HG02870 (cell line): ENCODE data around the gene ARL15.

Experiments used
- ATAC-seq: cut with Tn5 transposase; IDR thresholded peaks from one replicate; pipeline ENCODE4 v1.9.1; 2021; ENCODE audit warnings: mild to moderate bottlenecking, moderate library complexity; ENCODE audit not compliant: unreplicated experiment

The ARL15 gene

DNA sequence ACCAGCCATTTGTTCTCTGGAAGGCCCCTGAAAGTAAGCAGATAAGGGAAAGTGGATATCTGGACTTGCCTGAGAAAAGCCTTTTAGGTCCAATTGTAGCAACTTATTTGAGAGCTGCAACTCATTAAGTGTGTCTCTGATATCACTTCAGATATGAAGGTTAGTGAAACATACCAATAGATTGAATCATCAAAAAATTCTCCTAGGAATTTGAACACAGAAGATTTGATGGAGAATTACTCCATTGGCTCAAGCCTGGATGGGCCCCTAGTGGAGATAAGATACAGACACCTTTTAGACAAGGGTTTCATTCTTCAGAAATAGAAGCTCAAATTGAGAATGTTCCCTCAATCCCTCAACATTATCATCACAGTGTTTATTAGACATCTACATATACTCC is 393.3 kb downstream of the ARL15 start:
- no peak for ATAC-seq

GRCh38 chr5:53915120-53915519 is 395.3 kb downstream of the ARL15 start:
- ATAC-seq, result no peak

GRCh38 chr5:53913941-53914340 is 396.4 kb downstream of the ARL15 start:
- ATAC-seq, result no peak

- no peak for ATAC-seq
Observed at GRCh38 chr5:53908757-53909156, 401.6 kb downstream of the ARL15 start.

DNA sequence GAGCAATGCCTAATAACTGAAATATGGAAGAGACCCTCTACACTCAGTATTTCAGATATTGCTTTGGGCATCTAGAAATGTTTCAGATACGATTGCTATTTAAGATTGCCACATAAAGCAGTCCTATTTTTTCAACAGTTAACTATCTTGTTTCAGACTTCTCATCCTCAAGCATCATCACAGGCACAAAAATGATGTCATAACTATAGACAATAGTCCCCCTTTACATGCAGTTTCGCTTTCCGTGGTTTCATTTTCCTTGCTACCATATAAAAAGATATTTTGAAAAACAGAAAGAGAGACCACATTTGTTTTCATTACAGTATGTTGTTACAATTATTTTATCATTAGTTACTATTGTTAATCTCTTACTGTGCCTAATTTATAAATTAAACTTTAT is 402.5 kb downstream of the ARL15 start:
- ATAC-seq, result no peak

DNA sequence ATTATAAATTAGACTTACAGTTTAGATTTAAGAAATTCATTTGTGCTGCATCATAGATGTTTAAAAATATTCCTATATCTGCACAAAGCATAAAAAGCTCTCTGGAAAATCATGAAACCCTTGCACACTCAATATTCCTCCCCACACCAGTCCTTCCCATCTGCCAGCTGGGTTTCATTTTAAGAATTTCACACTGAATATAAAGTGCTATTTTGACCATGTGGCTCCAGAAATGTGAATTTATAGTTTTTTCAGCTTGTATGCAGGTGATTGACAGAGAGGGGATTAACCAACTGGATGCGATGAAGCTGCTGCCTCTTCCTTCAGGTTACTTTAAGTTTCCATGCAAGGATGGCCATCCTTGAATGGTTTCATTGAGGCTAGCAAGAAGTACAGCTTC is 403.6 kb downstream of the ARL15 start:
- ATAC-seq, result no peak

- ATAC-seq, result no peak
Observed at GRCh38 chr5:53902296-53902907, 408.0 kb downstream of the ARL15 start.

- ATAC-seq, result no peak
Observed at GRCh38 chr5:53900677-53901076, 409.7 kb downstream of the ARL15 start.

DNA sequence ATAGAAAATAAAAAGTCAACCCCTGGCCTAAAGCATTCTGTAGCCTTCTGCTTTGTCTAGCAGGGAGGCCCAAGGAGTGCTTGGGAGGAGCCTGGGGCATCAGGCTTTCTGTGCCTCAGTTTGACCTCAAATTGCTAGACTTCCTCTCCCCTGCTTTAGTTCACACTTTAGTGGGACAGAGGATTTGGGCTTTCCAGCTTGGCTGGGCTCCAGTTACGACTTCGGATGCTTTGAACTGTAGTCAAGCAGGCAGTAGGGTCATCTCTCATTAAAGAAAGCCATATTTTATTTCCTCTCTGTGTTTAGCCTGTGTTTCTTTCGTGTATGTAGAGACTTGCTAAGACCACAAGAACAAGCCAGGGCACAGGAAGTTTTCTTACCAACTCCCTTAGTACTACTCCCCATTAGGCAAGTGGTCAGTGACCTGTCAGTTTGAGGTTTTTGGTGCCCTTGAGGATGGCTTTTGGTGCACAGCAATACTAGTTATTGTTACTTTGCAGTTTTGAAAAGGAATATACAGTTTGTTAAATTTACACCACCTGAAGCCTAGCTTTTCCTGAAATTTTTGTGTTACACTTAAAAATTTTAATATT is 415.2 kb downstream of the ARL15 start:
- no peak for ATAC-seq

- no peak for ATAC-seq
Observed at GRCh38 chr5:53893626-53894025, 416.7 kb downstream of the ARL15 start.

GRCh38 chr5:53892224-53892623 is 418.1 kb downstream of the ARL15 start:
- no peak for ATAC-seq

DNA sequence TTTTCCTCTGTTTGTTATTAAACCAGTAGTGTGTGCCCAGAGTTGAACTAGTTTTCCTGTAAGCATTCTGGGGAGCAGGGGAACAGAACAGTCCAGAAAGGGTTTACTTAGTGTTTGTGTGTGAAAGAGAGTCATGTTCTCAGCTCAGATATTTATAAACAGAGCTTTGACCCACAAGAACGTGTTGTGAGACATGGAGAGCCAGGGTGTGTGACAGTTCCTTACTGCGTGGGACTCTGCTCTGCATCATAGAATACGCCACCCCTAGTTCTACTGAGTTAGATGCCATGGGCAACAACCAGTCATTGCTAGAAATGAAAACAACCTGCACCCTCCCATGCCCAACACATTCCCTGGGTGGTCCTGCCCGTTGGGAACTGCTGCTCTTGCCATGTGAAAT is 419.2 kb downstream of the ARL15 start:
- no peak for ATAC-seq

GRCh38 chr5:53890490-53890889 is 419.9 kb downstream of the ARL15 start:
- ATAC-seq, result no peak

DNA sequence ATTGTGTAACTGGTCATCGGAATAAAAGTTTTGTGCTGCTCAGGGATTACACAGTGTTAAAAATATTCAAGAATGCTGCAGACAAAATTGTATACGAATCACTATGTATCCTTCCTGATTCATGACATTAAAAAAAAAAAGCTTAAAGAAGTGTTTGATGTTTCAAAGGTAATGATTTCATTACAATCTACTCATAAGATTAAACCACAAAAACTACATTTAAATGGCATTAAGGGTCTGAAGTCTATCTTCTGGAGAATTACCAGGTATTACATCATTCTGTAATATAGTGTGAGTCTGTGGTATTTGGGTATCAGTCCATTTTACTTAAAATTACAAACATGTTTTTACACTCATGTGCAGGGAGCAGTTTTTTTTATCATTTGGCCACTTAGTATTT is 425.5 kb downstream of the ARL15 start:
- no peak for ATAC-seq

DNA sequence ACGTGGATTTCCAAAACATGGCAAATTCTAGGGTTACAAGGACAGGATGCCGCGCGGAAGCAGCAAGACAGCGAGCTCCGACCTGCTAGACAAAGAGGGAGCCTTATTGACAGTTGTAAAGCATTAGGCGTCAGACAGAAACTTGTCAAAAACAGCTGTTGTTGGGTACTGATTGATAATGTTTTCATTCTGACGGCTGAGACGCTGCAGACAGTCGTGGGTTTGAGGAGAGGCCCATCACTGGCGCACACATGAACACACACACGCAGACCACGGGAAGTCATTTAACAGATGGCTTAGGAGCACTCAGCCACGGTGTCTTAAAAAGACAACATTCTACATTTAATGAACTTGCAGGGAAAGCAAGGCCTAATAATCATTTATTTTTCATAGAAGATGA is 426.0 kb downstream of the ARL15 start:
- no peak for ATAC-seq

GRCh38 chr5:53882676-53883031 is 427.7 kb downstream of the ARL15 start:
- ATAC-seq, result no peak

DNA sequence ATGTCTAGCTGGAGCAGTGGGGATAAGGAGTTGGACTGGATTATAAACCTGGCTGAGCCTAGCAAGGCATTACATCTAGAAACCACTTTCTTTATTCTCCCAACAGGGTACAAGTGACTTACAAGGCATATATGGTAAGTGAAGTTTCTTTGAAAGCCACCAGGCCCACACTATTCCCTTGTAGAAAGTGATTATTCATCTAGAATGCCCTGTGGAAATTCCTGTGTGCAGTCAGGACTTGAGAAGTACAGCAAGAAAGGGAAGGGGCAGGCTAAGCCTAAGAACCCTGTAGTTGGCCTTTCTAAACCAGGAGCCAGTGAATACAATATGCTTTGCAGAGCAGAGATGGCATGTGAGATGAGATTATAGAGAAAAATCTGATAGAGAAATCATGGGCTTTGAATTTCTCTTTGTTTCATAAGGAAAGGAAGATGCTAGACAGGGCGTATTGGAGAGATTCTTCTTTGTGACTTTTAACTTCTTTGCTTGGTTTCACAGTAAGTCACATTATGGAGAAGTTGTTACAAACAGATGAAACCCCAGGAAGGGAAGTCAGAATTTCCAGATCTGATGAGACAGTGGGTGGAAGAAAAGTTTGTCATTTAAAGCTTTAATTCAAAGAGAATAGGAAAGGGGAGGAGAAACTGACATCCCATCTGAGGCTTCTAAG is 428.2 kb downstream of the ARL15 start:
- ATAC-seq, result no peak

GRCh38 chr5:53879708-53880323 is 430.6 kb downstream of the ARL15 start:
- ATAC-seq, result no peak

DNA sequence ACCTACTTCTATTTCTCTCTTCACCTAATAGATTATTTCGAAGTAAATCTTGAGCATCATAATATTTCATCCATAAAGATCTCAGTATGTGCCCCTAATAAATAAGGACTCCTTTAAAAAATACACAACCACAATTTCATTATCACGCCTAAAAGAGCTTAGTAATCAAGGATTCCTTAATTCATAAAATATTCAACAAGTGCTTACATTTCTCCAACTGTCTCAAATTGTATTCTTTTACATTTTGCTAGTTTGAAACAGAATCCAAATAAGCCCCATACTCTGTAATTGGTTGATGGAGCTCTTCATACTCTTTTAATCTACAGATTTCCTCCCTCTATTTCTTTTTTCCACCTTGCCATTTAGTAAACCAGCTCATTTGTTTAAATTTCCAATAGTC is 432.4 kb downstream of the ARL15 start:
- no peak for ATAC-seq

GRCh38 chr5:53877243-53877642 is 433.1 kb downstream of the ARL15 start:
- ATAC-seq, result no peak

- ATAC-seq, result no peak
Observed at GRCh38 chr5:53874409-53874808, 436.0 kb downstream of the ARL15 start.

DNA sequence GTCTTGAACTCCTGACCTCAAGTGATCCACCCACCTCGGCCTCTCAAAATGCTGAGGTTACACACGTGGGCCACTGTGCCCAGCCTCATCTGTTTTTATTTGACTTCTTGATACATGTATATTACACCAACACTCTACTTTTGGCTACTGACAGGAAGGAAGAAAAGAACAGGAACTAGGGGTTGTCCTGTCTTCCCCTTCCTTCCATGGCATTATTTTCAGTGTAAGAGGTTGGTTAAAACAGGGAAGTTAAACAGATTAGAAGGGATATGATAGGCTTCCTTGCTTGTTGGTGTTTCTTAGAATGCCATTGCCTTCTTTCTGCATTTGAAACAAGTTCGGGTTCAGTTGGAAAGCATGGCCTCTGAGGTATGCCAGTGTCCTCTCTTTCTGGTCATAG is 437.1 kb downstream of the ARL15 start:
- no peak for ATAC-seq
